ENCODE measurements around the gene CSKMT.

CSKMT gene

DNA sequence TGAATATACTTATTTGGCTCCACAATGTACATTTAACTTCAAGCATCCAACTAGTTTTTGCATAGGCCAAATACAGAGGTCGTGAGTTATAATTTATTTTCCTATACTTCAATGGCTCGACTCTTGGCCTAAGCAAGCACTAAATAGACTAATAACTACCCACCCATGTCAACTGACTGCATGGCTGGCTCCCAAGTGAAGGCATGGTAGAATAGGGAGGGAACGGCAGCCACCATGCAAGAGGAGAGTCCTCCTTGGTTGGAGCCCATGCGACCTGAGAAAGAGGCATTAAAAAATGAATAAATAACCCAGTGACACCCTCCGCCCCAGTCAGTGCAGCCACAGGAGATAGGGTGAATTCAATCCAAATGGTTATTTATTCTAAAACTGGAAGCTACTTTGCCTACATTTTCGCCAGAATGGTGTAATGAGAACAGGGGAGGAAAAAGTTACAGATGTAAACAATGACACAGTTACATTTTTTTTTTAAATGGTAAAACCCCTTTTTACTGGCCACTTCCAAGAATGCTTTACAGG lies 47.2 kb downstream of the CSKMT start:
- TF ChIP-seq, protein P1, sequence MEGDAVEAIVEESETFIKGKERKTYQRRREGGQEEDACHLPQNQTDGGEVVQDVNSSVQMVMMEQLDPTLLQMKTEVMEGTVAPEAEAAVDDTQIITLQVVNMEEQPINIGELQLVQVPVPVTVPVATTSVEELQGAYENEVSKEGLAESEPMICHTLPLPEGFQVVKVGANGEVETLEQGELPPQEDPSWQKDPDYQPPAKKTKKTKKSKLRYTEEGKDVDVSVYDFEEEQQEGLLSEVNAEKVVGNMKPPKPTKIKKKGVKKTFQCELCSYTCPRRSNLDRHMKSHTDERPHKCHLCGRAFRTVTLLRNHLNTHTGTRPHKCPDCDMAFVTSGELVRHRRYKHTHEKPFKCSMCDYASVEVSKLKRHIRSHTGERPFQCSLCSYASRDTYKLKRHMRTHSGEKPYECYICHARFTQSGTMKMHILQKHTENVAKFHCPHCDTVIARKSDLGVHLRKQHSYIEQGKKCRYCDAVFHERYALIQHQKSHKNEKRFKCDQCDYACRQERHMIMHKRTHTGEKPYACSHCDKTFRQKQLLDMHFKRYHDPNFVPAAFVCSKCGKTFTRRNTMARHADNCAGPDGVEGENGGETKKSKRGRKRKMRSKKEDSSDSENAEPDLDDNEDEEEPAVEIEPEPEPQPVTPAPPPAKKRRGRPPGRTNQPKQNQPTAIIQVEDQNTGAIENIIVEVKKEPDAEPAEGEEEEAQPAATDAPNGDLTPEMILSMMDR (IDR thresholded peaks at IDR 0.05; ENCODE audit: control insufficient read depth, insufficient read depth, low read depth, low read length, missing control alignments), result no peak
- H3K4me3 ChIP-seq (ENCODE audit: control insufficient read depth, low read depth, low read length), result no peak overlapping the region
- no peak for DNase-seq (ENCODE audit: low read depth)

DNA sequence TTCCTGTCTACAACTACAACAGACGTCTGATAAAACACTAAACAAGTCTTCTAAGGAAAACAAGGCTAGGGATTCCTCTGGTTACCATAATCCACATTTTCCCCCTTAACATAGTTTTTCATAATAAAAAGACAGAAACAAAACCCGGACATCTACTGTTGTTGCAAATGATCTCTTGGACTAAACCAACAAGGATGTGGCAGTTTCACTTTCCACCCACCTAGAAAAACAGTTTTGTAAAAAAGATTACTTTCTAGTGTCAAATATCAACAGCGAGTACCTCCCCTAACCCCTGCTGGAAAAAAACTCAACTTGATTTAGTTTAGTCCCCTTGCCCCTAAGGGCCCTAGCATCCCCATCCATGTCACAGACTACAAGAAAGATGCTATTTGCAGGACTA lies 47.7 kb downstream of the CSKMT start:
- no peak overlapping the region for H3K4me3 ChIP-seq (ENCODE audit: control insufficient read depth, low read depth, low read length)
- TF ChIP-seq, protein P1 (IDR thresholded peaks at IDR 0.05; ENCODE audit: control insufficient read depth, insufficient read depth, low read depth, low read length, missing control alignments), result no peak
- no peak for DNase-seq (ENCODE audit: low read depth)

DNA sequence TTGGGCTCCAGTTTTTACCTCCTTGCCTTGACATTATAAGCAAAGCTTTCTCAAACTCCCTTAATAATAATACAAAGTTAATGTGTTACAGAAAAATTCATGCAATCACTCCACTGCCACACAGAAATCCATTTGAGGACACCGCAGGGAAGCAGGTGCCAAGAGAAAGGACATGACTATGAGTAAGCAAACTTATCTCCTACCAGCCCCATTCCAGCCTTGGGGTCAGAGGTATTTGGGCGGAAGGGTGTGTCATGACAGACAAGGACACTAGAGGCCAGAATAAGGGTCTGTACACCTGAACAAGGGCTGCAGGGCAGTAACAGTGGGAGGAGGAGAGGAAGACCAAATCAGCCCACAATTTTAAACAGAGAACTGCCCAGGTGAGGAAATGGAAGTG lies 48.2 kb downstream of the CSKMT start:
- H3K4me3 ChIP-seq (ENCODE audit: control insufficient read depth, low read depth, low read length), result no peak overlapping the region
- TF ChIP-seq, protein P1 (IDR thresholded peaks at IDR 0.05; ENCODE audit: control insufficient read depth, insufficient read depth, low read depth, low read length, missing control alignments), result no peak
- no peak for DNase-seq (ENCODE audit: low read depth)

DNA sequence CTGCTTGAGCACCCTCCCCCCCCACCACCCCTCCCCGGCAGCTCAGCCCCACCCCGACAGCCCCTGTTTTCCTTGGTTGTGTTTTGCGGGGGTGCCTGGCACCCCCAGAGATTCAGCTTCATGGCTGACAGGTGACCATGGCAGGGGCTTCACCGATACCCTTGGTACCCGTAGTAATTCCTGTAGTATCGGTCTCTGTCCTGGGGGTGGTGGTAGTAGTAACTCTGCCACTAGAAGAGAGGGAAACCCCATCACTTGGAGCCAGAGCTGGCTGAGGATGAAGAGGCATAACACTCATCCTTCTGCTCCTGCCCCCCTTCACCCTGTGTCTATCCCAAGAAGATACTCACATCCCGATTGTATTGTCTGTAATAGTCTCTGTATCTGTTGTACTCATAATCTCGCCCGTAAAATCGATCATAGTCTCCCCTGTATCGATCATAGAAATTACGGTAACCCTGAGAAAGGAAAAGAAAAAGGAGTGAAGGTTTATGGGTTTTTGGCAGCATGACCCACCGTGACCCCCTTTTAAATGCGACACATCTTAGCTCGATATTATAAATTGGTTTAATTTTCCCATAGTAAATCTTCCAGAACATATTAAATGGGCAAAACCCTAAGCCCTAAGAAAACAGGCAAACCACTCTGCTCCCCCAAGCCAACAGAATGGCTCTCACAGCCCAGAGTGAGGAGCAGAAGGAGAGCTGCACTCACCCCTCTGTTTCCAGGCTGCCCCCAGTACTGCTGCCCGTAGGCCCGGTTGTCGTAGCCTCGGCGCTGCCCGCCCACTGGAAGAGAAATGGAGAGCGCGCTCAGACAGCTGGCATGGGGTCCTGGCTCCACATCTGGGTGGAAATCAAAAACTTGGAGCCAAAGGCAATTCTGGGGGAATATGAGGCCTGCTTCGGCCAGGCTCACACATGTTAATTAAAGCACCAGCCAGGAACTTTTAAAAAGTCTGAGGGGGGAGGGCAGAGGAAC lies 50.3 kb downstream of the CSKMT start:
- TF ChIP-seq, protein P1 (IDR thresholded peaks at IDR 0.05; ENCODE audit: control insufficient read depth, insufficient read depth, low read depth, low read length, missing control alignments), result no peak
- no peak for DNase-seq (ENCODE audit: low read depth)

DNA sequence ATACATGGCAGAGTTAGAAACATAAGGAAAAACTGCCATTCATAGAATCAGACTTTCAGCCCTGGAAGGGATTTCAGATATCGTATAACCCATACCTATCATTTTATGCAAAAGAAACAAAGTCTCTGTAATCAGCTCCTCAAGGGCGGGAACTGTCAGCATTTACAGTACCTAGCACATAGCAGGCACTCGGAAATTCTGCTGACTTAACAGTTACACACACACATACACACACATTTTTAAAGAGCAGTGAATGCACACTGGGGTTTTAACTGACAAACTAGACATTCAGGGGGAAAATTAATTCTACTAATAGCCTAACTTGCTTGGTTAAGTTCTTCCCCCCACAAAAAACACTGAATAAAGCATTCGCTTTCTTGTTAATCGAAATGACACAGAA lies 51.1 kb downstream of the CSKMT start:
- TF ChIP-seq, protein P1 (IDR thresholded peaks at IDR 0.05; ENCODE audit: control insufficient read depth, insufficient read depth, low read depth, low read length, missing control alignments), result no peak
- no peak for DNase-seq (ENCODE audit: low read depth)
- H3K4me3 ChIP-seq (ENCODE audit: control insufficient read depth, low read depth, low read length), result no peak overlapping the region

More for the DNA sequence above, 50.3 kb downstream of the CSKMT start:
- H3K4me3 ChIP-seq (ENCODE audit: control insufficient read depth, low read depth, low read length), result no peak overlapping the region

DNA sequence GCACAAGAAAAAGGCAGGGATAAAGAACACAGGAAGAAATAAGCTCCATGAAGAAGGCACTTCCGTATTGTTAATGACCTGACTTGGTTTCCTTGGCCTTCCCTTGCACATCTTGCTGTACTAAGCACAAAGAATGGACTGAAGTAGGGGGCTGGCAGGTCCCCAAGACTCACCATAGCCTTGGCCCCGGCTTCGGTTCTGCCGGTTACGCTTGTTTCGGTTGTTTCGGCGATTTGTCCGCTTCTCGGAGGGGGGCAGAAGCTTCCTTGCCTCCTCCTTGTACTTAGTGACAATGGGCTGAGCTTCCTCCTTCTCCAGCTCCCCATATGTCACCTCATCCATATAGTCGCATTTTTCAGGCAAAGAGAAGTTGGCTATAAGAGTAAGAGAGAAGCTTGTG lies 51.7 kb downstream of the CSKMT start:
- no peak for DNase-seq (ENCODE audit: low read depth)
- TF ChIP-seq, protein P1 (IDR thresholded peaks at IDR 0.05; ENCODE audit: control insufficient read depth, insufficient read depth, low read depth, low read length, missing control alignments), result no peak
- no peak overlapping the region for H3K4me3 ChIP-seq (ENCODE audit: control insufficient read depth, low read depth, low read length)
